Myocyte (in vitro differentiated cells): ENCODE measurements around the gene DDHD1. TPM values are rescaled to one million over a fixed set of nuclear protein-coding genes. Genes with fewer than 3 reads are reported as not detected.
"Not testable (repeated sequence)": the region's sequence is repeated elsewhere in the genome, so short reads cannot be mapped to it uniquely, and the experiment has no call there.

Experiments used
- DNase-seq: peaks from one replicate; pipeline ENCODE4 v3.0.0-alpha.2; 2012; ENCODE audit warnings: low read depth
- total RNA-seq: library from RNA; depleted of rRNA; stranded (reverse); fragments of >200 nt; gene quantifications from 2 replicates; pipeline ENCODE4 v1.2.3, GENCODE V29; 2014

Gene DDHD1
- total RNA-seq, 1 donor from 2014 or later, result 13.4 TPM

GRCh38 chr14:53152184-53152886 is 788 bp downstream of the DDHD1 start:
- peak; percentile 49 for DNase-seq

- DNase-seq, result peak; percentile 74
These were observed 1.5 kb downstream of the DDHD1 start for GRCh38 chr14:53151523-53152183.

- DNase-seq, result no peak
These were observed 3.3 kb downstream of the DDHD1 start for GRCh38 chr14:53149668-53150316.

- DNase-seq, result no peak
These were observed 4.5 kb downstream of the DDHD1 start for GRCh38 chr14:53148671-53149070.

- DNase-seq, result no peak
These were observed 5.2 kb downstream of the DDHD1 start for GRCh38 chr14:53147893-53148292.

GRCh38 chr14:53147208-53147607 is 5.9 kb downstream of the DDHD1 start:
- DNase-seq, result no peak

- DNase-seq, result no peak
These were observed 6.4 kb downstream of the DDHD1 start for GRCh38 chr14:53146739-53147138.

GRCh38 chr14:53144244-53144643 is 8.9 kb downstream of the DDHD1 start:
- DNase-seq, result no peak

GRCh38 chr14:53140585-53140984 is 12.5 kb downstream of the DDHD1 start:
- no peak for DNase-seq

GRCh38 chr14:53137568-53138203 is 15.4 kb downstream of the DDHD1 start:
- DNase-seq, result no peak

GRCh38 chr14:53130491-53130890 is 22.6 kb downstream of the DDHD1 start:
- not testable (repeated sequence) for DNase-seq

GRCh38 chr14:53128303-53129028 is 24.7 kb downstream of the DDHD1 start:
- no peak for DNase-seq

GRCh38 chr14:53127832-53128231 is 25.3 kb downstream of the DDHD1 start:
- no peak for DNase-seq

- DNase-seq, result peak; percentile 34
These were observed 26.0 kb downstream of the DDHD1 start for GRCh38 chr14:53127151-53127550.

GRCh38 chr14:53126731-53127130 is 26.4 kb downstream of the DDHD1 start:
- DNase-seq, result peak; percentile 46

GRCh38 chr14:53124786-53125185 is 28.3 kb downstream of the DDHD1 start:
- DNase-seq, result no peak

GRCh38 chr14:53121419-53121818 is 31.7 kb downstream of the DDHD1 start:
- DNase-seq, result not testable (repeated sequence)

- not testable (repeated sequence) for DNase-seq
These were observed 35.6 kb downstream of the DDHD1 start for GRCh38 chr14:53117479-53117878.

- no peak for DNase-seq
These were observed 39.1 kb downstream of the DDHD1 start for GRCh38 chr14:53113989-53114388.

GRCh38 chr14:53110096-53110495 is 43.0 kb downstream of the DDHD1 start:
- DNase-seq, result no peak
